ENCODE results near the gene WDPCP. TPM values are rescaled to one million over a fixed set of nuclear protein-coding genes. Genes with fewer than 3 reads are reported as not detected.

Gene WDPCP
- total RNA-seq, 1 donor from 2014 or later = 12.4 TPM

DNA sequence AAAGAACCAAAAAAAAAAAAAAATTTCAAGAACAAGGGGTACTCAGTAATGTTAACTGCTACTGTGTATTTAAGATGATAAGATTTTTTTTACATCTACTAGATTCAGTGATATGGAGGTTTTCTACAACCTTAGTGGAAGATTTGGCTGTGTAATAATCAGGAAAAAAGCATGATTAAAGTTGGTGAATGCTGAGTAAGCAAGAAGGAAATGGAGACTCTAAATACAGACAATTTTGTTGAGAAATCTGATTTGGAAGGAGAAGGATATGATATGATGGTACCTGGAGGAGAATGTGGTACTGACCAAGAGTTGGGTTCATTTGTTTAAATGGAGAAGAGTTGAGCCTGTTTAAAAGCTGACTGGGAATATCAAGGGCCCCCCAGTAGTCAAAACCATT is 125.1 kb downstream of the WDPCP start:
- Mint-ChIP-seq H3K4me1 (ENCODE audit: unreplicated experiment) (peaks cover 3% of the 10 kb centered on the region), H3K36me3 (ENCODE audit: unreplicated experiment) (peaks cover 37% of the 10 kb centered on the region)
- TF ChIP-seq CTCF (IDR thresholded peaks at IDR 0.05) = no peak

DNA sequence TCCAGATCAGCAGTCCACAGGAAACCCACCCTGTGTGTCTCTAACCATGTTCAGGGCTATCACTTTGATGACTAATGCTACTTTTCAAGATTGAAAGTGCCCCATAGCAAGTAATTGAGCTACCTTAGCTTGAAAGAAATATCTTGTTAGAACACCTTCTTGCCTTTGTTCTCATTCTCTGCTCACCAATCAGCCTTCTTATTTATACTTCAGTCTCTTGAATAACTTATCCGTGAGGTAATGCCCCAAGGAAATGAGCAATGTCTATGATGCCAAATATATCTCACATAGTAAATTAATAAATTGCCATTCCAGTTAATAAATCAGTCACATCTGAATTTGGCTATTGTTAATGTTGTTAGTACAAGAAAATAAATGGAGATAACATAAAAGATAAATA is 141.6 kb downstream of the WDPCP start:
- DNase-seq (ENCODE audit: extremely low spot score, unreplicated experiment) = no peak
- Mint-ChIP-seq H3K27me3 (ENCODE audit: unreplicated experiment) (no peaks in the 10 kb centered on the region), H3K4me3 (ENCODE audit: unreplicated experiment) (no peak overlapping the region)

More for the DNA sequence above, 125.1 kb downstream of the WDPCP start:
- no peak overlapping the region for H3K4me3 Mint-ChIP-seq (ENCODE audit: unreplicated experiment)
- no peak overlapping the region for H3K27ac Mint-ChIP-seq (ENCODE audit: unreplicated experiment)
- H3K9me3 Mint-ChIP-seq (ENCODE audit: unreplicated experiment) = peaks cover 36% of the 10 kb centered on the region
- DNase-seq (ENCODE audit: extremely low spot score, unreplicated experiment) = no peak
- no peaks in the 10 kb centered on the region for H3K27me3 Mint-ChIP-seq (ENCODE audit: unreplicated experiment)

DNA sequence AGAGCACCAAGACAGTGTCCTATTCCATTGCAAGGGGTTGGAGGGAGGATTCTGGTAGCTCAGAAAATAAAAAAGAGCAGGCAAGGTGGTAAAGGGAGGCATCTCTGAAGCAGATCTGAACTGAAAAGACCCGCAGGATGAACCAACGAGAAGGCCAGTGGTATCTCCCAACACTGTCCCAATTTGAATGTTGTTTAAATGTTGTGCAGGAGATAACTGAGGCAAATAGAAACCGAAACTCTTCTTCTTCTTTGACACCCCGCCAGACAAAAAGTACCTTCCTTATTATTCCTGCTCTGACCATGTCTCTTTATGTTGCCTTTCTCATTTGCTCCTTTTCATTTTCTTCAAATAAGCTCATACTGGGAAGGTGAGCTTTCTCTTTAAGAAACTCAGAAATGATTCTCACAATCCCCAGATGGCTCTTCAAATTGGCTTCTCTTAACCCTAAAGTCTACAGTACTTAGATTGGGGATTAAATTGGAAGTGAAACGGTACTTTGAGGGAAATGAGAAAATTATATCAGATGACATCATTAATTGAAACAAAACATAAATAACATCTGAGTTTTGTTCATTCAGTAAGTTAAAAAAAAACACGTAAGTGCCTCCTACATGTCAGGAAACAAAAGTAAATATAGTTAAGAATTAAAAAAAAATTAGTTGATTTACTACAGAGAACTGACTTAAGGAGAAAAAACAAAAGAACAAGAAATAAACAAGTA is 143.6 kb downstream of the WDPCP start:
- no peaks in the 10 kb centered on the region for H3K36me3 Mint-ChIP-seq (ENCODE audit: unreplicated experiment)
- no peak for DNase-seq (ENCODE audit: extremely low spot score, unreplicated experiment)
- TF ChIP-seq CTCF (IDR thresholded peaks at IDR 0.05) = no peak
- H3K27me3 Mint-ChIP-seq (ENCODE audit: unreplicated experiment) = no peaks in the 10 kb centered on the region
- no peaks in the 10 kb centered on the region for H3K4me1 Mint-ChIP-seq (ENCODE audit: unreplicated experiment)
- no peak overlapping the region for H3K27ac Mint-ChIP-seq (ENCODE audit: unreplicated experiment)
- no peak overlapping the region for H3K4me3 Mint-ChIP-seq (ENCODE audit: unreplicated experiment)
- peaks cover 3% of the 10 kb centered on the region for H3K9me3 Mint-ChIP-seq (ENCODE audit: unreplicated experiment)

More for the DNA sequence above, 141.6 kb downstream of the WDPCP start:
- peaks cover 3% of the 10 kb centered on the region for H3K36me3 Mint-ChIP-seq (ENCODE audit: unreplicated experiment)
- no peaks in the 10 kb centered on the region for H3K4me1 Mint-ChIP-seq (ENCODE audit: unreplicated experiment)
- no peak for TF ChIP-seq CTCF (IDR thresholded peaks at IDR 0.05)
- peaks cover 12% of the 10 kb centered on the region for H3K9me3 Mint-ChIP-seq (ENCODE audit: unreplicated experiment)
- H3K27ac Mint-ChIP-seq (ENCODE audit: unreplicated experiment) = no peak overlapping the region

DNA sequence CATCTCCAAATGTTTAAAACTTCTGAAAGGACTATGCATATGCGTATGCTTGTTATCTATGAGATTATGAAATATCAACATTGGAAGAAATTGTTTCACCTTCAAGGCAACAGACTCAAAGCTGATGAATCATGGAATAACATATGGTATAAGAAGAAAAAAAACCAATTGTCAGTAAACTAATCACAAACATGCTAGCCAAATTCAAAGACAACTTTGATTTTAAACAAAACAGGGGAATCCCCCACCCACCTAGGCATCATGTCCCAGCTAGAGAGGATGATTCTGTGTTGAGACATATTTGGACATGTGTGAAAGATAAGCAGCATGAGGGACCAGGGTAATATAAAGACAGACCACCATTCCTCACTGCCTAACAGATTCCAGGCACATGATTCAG is 147.7 kb downstream of the WDPCP start:
- no peak for TF ChIP-seq CTCF (IDR thresholded peaks at IDR 0.05)
- Mint-ChIP-seq H3K4me1 (ENCODE audit: unreplicated experiment) (no peaks in the 10 kb centered on the region), H3K9me3 (ENCODE audit: unreplicated experiment) (no peaks in the 10 kb centered on the region), H3K36me3 (ENCODE audit: unreplicated experiment) (no peaks in the 10 kb centered on the region), H3K4me3 (ENCODE audit: unreplicated experiment) (no peak overlapping the region), H3K27me3 (ENCODE audit: unreplicated experiment) (no peaks in the 10 kb centered on the region), H3K27ac (ENCODE audit: unreplicated experiment) (no peak overlapping the region)
- DNase-seq (ENCODE audit: extremely low spot score, unreplicated experiment) = no peak

DNA sequence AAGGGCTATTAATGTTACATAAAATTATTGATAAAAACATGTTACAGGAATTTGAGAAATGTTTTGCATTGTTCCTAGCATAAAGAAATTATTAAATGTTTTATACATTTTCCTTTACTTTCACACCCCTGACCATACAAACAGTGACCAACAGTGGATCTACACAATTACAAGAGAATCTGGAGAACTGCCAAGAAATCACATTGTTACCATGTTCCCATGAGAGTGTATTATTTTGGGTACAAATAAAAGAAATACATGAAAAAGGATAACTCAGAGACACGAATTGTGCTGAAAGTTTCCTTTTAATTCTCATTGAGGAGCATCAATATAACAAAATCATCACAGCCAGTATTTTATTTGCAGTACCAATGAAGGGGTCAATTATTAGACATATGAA is 150.1 kb downstream of the WDPCP start:
- peaks cover 5% of the 10 kb centered on the region for H3K4me1 Mint-ChIP-seq (ENCODE audit: unreplicated experiment)
- no peak overlapping the region for H3K4me3 Mint-ChIP-seq (ENCODE audit: unreplicated experiment)
- no peaks in the 10 kb centered on the region for H3K27me3 Mint-ChIP-seq (ENCODE audit: unreplicated experiment)
- no peak for DNase-seq (ENCODE audit: extremely low spot score, unreplicated experiment)
- H3K27ac Mint-ChIP-seq (ENCODE audit: unreplicated experiment) = no peak overlapping the region
- no peaks in the 10 kb centered on the region for H3K36me3 Mint-ChIP-seq (ENCODE audit: unreplicated experiment)
- H3K9me3 Mint-ChIP-seq (ENCODE audit: unreplicated experiment) = no peaks in the 10 kb centered on the region
- no peak for TF ChIP-seq CTCF (IDR thresholded peaks at IDR 0.05)

Data from osteocyte (in vitro differentiated cells).